PC-9 (cell line): ENCODE results near the gene TXNRD1. TPM values are rescaled to one million over a fixed set of nuclear protein-coding genes. Genes with fewer than 3 reads are reported as not detected.

Experiments
- BruUV-seq: library from RNA; stranded (reverse); fragments of 400-500 nt; replicated peaks from 2 replicates; lab custom pipeline; 2021; lab: Mats Ljungman, UMichigan
- CTCF ChIA-PET: fragments of 300-600 bp; sonication (Branson Sonifier 250); formaldehyde crosslinking; loops from one replicate; lab custom pipeline; 2022; ENCODE audit warnings: antibody characterized with exemption; lab: Charles Lee
- POLR2A ChIA-PET: fragments of 300-600 bp; sonication (Branson Sonifier 250); formaldehyde crosslinking; loops from one replicate; lab custom pipeline; 2022; ENCODE audit warnings: antibody characterized with exemption; ENCODE audit not compliant: unreplicated experiment; lab: Charles Lee
- DNase-seq, 2 experiments: peaks; one replicate each; pipeline versions ENCODE4 v3.0.0 to v3.0.0-alpha.2; 2015 to 2022; ENCODE audit warnings: mixed read lengths in 1 of 2
- H2AFZ ChIP-seq: fragments of 200-600 bp; sonication (generic); 2 replicates; pipeline ENCODE4 v1.8.1; 2017; ENCODE audit warnings: antibody characterized with exemption
- H3F3A ChIP-seq: fragments of 200-600 bp; sonication (generic); 2 replicates; pipeline ENCODE4 v1.8.1; 2017; ENCODE audit warnings: antibody characterized with exemption, mild to moderate bottlenecking, low read depth; ENCODE audit not compliant: insufficient read depth
- H3K27ac ChIP-seq: fragments of 200-600 bp; sonication (generic); 2 replicates; pipeline ENCODE4 v1.6.1; 2016; ENCODE audit warnings: mixed run types
- H3K27me3 ChIP-seq: fragments of 200-600 bp; sonication (generic); 2 replicates; pipeline ENCODE4 v1.6.1; 2016; ENCODE audit warnings: low read depth, mixed run types; ENCODE audit not compliant: insufficient read depth
- H3K36me3 ChIP-seq: fragments of 200-600 bp; sonication (generic); 2 replicates; pipeline ENCODE4 v1.6.1; 2016; ENCODE audit warnings: low read depth, mixed run types
- H3K4me1 ChIP-seq: fragments of 200-600 bp; sonication (generic); replicated peaks from 2 replicates; pipeline ENCODE4 v1.6.1; 2016; ENCODE audit warnings: mixed run types; ENCODE audit not compliant: insufficient read depth
- H3K4me2 ChIP-seq: fragments of 200-600 bp; sonication (generic); 2 replicates; pipeline ENCODE4 v1.6.1; 2017; ENCODE audit warnings: mixed run types
- H3K4me3 ChIP-seq: fragments of 200-600 bp; sonication (generic); 2 replicates; pipeline ENCODE4 v1.6.1; 2016; ENCODE audit warnings: mixed run types
- H3K79me2 ChIP-seq: fragments of 200-600 bp; sonication (generic); 2 replicates; pipeline ENCODE4 v1.6.1; 2017; ENCODE audit warnings: low read depth, mixed run types
- H3K9me2 ChIP-seq: fragments of 200-600 bp; sonication (generic); 2 replicates; pipeline ENCODE4 v1.8.1; 2017; ENCODE audit warnings: mild to moderate bottlenecking; ENCODE audit not compliant: insufficient read depth
- H3K9me3 ChIP-seq: fragments of 200-600 bp; sonication (generic); 2 replicates; pipeline ENCODE4 v1.8.1; 2016; ENCODE audit warnings: low read depth; ENCODE audit not compliant: insufficient read depth
- H4K20me1 ChIP-seq: fragments of 200-600 bp; sonication (generic); 2 replicates; pipeline ENCODE4 v1.8.1; 2017; ENCODE audit not compliant: insufficient read depth
- CTCF ChIP-seq: fragments of 200-600 bp; sonication (generic); conservative IDR thresholded peaks from 2 replicates; pipeline ENCODE4 v1.6.1; 2017; ENCODE audit warnings: mixed run types, antibody characterized with exemption, mild to moderate bottlenecking, moderate library complexity
- EZH2 ChIP-seq: fragments of 200-600 bp; sonication (generic); IDR thresholded peaks from 2 replicates; pipeline ENCODE4 v1.8.0; 2017; ENCODE audit warnings: antibody characterized with exemption, low read depth
- intact Hi-C: fragments of 100-400 bp; cut with micrococcal nuclease; formaldehyde crosslinking; loops from one replicate; pipeline ENCODE4 v1.10.0; 2022; ENCODE audit not compliant: unreplicated experiment
- total RNA-seq: library from RNA; stranded (reverse); gene quantifications from 2 replicates; pipeline ENCODE4 v1.2.3, GENCODE V29; 2021

Gene TXNRD1
- total RNA-seq, 1 experiment from 2014 or later, result 1,250 TPM

GRCh38 chr12:104340925-104341611, 125.5 kb downstream of the TXNRD1 start:
- H4K20me1 ChIP-seq, result peaks cover 100% of the 10 kb centered on the region
- peaks cover 100% of the 10 kb centered on the region for H3F3A ChIP-seq
- TF ChIP-seq EZH2 (no peak), CTCF (no peak)
- no peaks in the 10 kb centered on the region for H3K9me3 ChIP-seq
- peak overlapping the region; percentile 14 for H3K4me2 ChIP-seq
- intact Hi-C loops, result no loop called here
- no peaks in the 10 kb centered on the region for H3K27me3 ChIP-seq
- H3K4me3 ChIP-seq, result no peak overlapping the region
- ChIA-PET CTCF (no interaction called here), POLR2A (interaction anchor here (0.7 kb wide), 1 partner anchor 68 kb away, joined by 6 read pairs; no protein-coding TSS in a partner anchor)
- H3K36me3 ChIP-seq, result peaks cover 93% of the 10 kb centered on the region
- peaks cover 98% of the 10 kb centered on the region for H3K4me1 ChIP-seq
- no peak for DNase-seq
- no TSS peak for BruUV-seq
- no peaks in the 10 kb centered on the region for H3K9me2 ChIP-seq
- H3K79me2 ChIP-seq, result peaks cover 99% of the 10 kb centered on the region
- no peak overlapping the region for H2AFZ ChIP-seq
- H3K27ac ChIP-seq, result peak overlapping the region; percentile 60

GRCh38 chr12:104342147-104342546, 126.6 kb downstream of the TXNRD1 start:
- Histone ChIP-seq H3K4me3 (no peak overlapping the region), H3K79me2 (peaks cover 96% of the 10 kb centered on the region), H3K36me3 (peaks cover 93% of the 10 kb centered on the region), H2AFZ (no peak overlapping the region), H3K27ac (peak overlapping the region; percentile 60), H3K9me3 (no peaks in the 10 kb centered on the region), H3K4me2 (no peak overlapping the region), H4K20me1 (peaks cover 100% of the 10 kb centered on the region), H3K9me2 (no peaks in the 10 kb centered on the region), H3K27me3 (no peaks in the 10 kb centered on the region), H3K4me1 (peaks cover 98% of the 10 kb centered on the region), H3F3A (peaks cover 100% of the 10 kb centered on the region)
- DNase-seq, result no peak
- no TSS peak for BruUV-seq
- POLR2A ChIA-PET, result interaction anchor here (0.5 to 0.6 kb wide), 2 partner anchors 14 to 1942 kb away, joined by 4 to 13 read pairs; no protein-coding TSS in a partner anchor
- intact Hi-C loops, result no loop called here
- CTCF ChIA-PET, result no interaction called here
- TF ChIP-seq CTCF, result no peak
- no peak for TF ChIP-seq EZH2

GRCh38 chr12:104342635-104343249, 127.2 kb downstream of the TXNRD1 start:
- intact Hi-C loops, result no loop called here
- ChIA-PET CTCF (no interaction called here), POLR2A (interaction anchor here (0.6 kb wide), 1 partner anchor 1942 kb away, joined by 4 read pairs; no protein-coding TSS in a partner anchor)
- H3K4me2 ChIP-seq, result no peak overlapping the region
- H3K27me3 ChIP-seq, result no peaks in the 10 kb centered on the region
- peak overlapping the region; percentile 60 for H3K27ac ChIP-seq
- TF ChIP-seq EZH2 (no peak), CTCF (no peak)
- peak; percentile 62 to 63 for DNase-seq
- H4K20me1 ChIP-seq, result peaks cover 100% of the 10 kb centered on the region
- no TSS peak for BruUV-seq
- H3K36me3 ChIP-seq, result peaks cover 95% of the 10 kb centered on the region
- peaks cover 98% of the 10 kb centered on the region for H3K4me1 ChIP-seq
- H2AFZ ChIP-seq, result no peak overlapping the region
- no peak overlapping the region for H3K4me3 ChIP-seq
- peaks cover 100% of the 10 kb centered on the region for H3F3A ChIP-seq
- peaks cover 96% of the 10 kb centered on the region for H3K79me2 ChIP-seq
- H3K9me2 ChIP-seq, result no peaks in the 10 kb centered on the region
- H3K9me3 ChIP-seq, result no peaks in the 10 kb centered on the region
